Measurements from ENCODE around the gene NHLRC2.

The NHLRC2 gene

DNA sequence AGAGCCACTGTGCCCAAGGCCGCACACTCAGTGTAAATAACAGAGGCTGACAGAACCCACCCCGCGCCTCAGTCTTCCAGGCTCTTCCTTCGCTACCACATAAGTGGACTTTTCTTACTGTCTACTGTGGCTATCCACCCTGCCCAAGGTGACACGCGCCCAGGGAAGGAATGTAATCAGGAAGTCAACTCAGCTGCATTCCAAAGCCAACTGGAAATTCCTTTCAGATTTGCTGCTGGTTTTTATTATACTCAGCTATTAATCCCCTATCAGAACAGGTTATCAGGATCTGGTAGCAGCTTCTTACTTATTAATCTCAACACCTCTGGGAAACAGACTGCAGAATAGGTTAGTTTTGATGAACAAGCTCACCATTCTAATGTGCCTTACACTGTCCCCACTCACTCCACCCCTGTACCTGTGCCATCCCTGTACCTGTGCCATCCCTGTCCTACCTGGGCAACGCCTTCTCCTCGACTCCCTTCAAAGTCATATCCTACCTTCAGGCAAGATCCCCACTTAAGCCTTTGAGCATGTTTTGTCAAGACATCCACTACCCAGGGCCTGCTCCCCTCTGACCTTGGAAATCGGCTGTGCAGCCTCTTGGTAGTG is 90.7 kb downstream of the NHLRC2 start:
- DNase-seq: no peak

GRCh38 chr10:113945687-113946085 is 91.2 kb downstream of the NHLRC2 start:
- no peak for DNase-seq

GRCh38 chr10:113947184-113948041 is 93.0 kb downstream of the NHLRC2 start:
- no peak for DNase-seq

DNA sequence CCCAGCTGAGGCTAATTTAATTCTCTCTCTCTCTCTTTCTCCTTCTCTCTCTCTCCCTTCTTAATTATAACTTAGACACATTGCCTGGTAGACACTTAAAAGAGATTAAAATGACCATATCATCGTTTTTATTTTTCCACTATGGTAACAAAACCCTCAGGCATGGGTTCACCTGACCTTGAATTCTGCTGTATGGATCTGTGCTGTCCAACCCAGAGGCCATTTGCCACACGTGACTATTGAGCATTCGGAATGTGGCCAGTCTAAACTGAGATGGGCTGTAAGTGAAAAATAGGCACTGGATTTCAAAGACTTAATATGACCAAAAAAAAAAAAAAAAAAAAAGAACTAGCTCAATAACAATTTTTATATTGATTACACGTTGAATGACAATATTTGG is 93.6 kb downstream of the NHLRC2 start:
- no peak for DNase-seq

DNA sequence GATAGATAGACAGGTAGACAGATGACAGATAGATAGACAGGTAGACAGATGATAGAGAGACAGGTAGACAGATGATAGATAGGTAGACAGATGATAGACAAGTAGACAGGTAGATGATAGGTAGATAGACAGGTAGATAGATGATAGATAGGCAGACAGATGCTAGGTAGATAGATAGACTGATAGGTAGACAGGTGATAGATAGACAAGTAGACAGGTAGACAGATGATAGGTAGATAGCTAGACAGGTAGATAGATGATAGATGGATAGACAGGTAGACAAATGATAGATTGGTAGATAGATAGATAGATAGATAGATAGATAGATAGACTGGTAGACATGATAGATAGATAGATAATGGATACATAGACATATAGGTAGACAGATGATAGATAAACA is 95.8 kb downstream of the NHLRC2 start:
- DNase-seq: no peak

- no peak for DNase-seq
Measured at GRCh38 chr10:113953505-113954272, 99.2 kb downstream of the NHLRC2 start.

GRCh38 chr10:113954409-113954808 is 99.9 kb downstream of the NHLRC2 start:
- no peak for DNase-seq

GRCh38 chr10:113957013-113957412 is 102.6 kb downstream of the NHLRC2 start:
- DNase-seq: no peak

- no peak for DNase-seq
Measured at GRCh38 chr10:113958631-113959382, 104.3 kb downstream of the NHLRC2 start.

- DNase-seq: no peak
Measured at GRCh38 chr10:113959383-113959760, 104.9 kb downstream of the NHLRC2 start.

- no peak for DNase-seq
Measured at GRCh38 chr10:113960617-113961181, 106.2 kb downstream of the NHLRC2 start.

- DNase-seq: no peak
Measured at GRCh38 chr10:113961182-113962031, 106.9 kb downstream of the NHLRC2 start.

DNA sequence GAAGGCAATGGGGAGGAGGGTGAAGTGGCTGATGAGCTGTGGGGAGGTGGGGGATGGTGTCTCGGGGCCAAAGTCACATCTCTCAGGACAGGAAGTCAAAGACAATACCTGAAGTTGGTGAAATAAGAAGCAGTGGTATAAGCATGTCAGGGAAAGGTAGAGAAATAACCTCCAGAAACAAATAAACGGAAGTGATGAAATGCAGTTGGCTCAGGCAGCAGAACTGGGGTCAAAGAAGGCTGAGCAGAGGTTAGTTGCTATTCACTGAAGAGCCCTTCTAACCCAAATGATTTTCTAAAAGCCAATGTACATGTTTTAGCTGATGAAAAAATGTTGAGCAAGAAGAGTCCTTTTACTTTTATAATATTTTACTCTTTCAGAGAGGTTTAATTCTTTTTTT is 110.6 kb downstream of the NHLRC2 start:
- no peak for DNase-seq

DNA sequence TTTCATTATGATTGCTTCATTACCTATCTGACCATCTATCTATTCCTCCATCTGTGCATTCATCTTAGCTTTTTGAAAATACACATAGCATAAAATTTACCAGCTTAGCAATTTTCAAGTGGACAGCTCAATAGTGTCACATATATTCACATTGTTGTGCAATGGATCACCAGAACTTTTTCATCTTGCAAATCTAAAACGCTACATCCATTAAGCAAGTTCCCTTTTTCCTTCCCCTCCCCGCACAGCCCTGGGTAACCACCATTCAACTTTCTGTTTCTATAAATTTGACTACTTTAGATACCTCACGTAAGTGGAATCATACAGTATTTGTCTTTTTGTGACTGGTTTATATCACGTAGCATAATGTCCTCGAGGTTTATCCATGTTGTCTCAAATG is 111.2 kb downstream of the NHLRC2 start:
- DNase-seq: no peak

Measured in C1 segment of cervical spinal cord (tissue), 14 donors.